KOPT-K1 (cell line): ENCODE measurements around the gene ELF3.
"Not testable (repeated sequence)": the region's sequence is repeated elsewhere in the genome, so short reads cannot be mapped to it uniquely, and the experiment has no call there.

Experiments
- H3K27ac ChIP-seq: fragments of 200-600 bp; sonication (generic); 2 replicates; pipeline ENCODE4 v1.5.1; 2016; ENCODE audit warnings: antibody characterized with exemption, mild to moderate bottlenecking, low read depth, low read length; ENCODE audit not compliant: poor library complexity, severe bottlenecking
- H3K36me3 ChIP-seq: fragments of 200-600 bp; sonication (generic); 2 replicates; pipeline ENCODE4 v1.5.1; 2017; ENCODE audit warnings: antibody characterized with exemption, mild to moderate bottlenecking, low read length, moderate library complexity; ENCODE audit not compliant: insufficient read depth
- H3K9me3 ChIP-seq: fragments of 200-600 bp; sonication (generic); 2 replicates; pipeline ENCODE4 v1.5.1; 2017; ENCODE audit warnings: antibody characterized with exemption, low read length, mild to moderate bottlenecking; ENCODE audit not compliant: insufficient read depth, poor library complexity, severe bottlenecking

Gene ELF3

DNA sequence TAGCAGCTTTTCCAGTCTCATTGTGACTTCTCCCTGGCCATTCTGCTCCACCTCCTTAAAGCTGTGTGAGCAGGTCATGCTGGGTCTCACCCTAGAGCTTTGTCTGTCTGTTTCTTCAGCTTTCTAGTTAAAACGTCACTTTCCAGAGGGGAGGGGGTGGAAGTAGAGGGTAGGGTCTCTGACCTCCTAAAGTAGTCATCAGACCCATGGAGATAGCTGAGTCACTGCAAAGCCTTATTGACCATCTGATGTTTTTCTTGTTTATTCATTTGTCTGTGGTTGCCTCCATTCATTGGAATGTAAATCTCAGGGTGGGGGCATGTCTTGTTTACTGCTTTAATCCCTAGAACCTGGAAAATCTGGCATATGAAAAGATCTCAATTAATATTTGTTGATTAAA, 52.7 kb downstream of the ELF3 start:
- Histone ChIP-seq H3K9me3 (no peaks in the 10 kb centered on the region), H3K36me3 (no peaks in the 10 kb centered on the region), H3K27ac (no peak overlapping the region)

DNA sequence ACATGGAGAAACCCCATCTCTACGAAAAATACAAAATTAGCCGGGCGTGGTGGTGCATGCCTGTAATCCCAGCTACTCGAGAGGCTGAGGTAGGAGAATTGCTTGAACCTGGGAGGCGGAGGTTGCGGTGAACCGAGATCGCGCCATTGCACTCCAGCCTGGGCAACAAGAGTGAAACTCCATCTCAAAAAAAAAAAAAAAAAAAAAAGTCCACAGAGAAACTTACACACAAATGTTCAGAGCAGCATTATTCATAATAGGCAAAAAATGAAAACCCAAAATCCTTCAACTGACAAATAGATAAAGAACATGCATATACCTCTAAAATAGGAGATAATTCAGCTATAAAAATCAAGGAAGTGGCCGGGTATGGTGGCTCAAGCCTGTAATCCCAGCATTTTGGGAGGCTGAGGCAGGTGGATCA, 54.5 kb downstream of the ELF3 start:
- H3K36me3 ChIP-seq, H3K9me3 ChIP-seq, H3K27ac ChIP-seq: not testable (repeated sequence)
